ENCODE results near the gene WDFY2.

WDFY2 gene

GRCh38 chr13:51742611-51743010 is 158.3 kb downstream of the WDFY2 start:
- DNase-seq: no peak

- no peak for DNase-seq
Observed at GRCh38 chr13:51745243-51745642, 161.0 kb downstream of the WDFY2 start.

- DNase-seq: no peak
Observed at GRCh38 chr13:51746802-51747201, 162.5 kb downstream of the WDFY2 start.

- DNase-seq: no peak
Observed at GRCh38 chr13:51747438-51748434, 163.5 kb downstream of the WDFY2 start.

GRCh38 chr13:51756651-51757050 is 172.4 kb downstream of the WDFY2 start:
- no peak for DNase-seq

- DNase-seq: no peak
Observed at GRCh38 chr13:51758691-51759090, 174.4 kb downstream of the WDFY2 start.

- no peak for DNase-seq
Observed at GRCh38 chr13:51759240-51759639, 175.0 kb downstream of the WDFY2 start.

- DNase-seq: no peak
Observed at GRCh38 chr13:51760592-51760991, 176.3 kb downstream of the WDFY2 start.

- no peak for DNase-seq
Observed at GRCh38 chr13:51761643-51762350, 177.5 kb downstream of the WDFY2 start.

- no peak for DNase-seq
Observed at GRCh38 chr13:51763486-51763885, 179.2 kb downstream of the WDFY2 start.

- DNase-seq: peak; percentile 36
Observed at GRCh38 chr13:51764184-51765141, 180.2 kb downstream of the WDFY2 start.

- no peak for DNase-seq
Observed at GRCh38 chr13:51765142-51765515, 180.9 kb downstream of the WDFY2 start.

GRCh38 chr13:51767100-51767499 is 182.8 kb downstream of the WDFY2 start:
- DNase-seq: no peak

GRCh38 chr13:51768378-51768921 is 184.2 kb downstream of the WDFY2 start:
- DNase-seq: no peak

- no peak for DNase-seq
Observed at GRCh38 chr13:51768976-51769375, 184.7 kb downstream of the WDFY2 start.

GRCh38 chr13:51769455-51770127 is 185.3 kb downstream of the WDFY2 start:
- DNase-seq: no peak

GRCh38 chr13:51770160-51770559 is 185.9 kb downstream of the WDFY2 start:
- DNase-seq: no peak

GRCh38 chr13:51770681-51771417 is 186.6 kb downstream of the WDFY2 start:
- DNase-seq: no peak

- DNase-seq: no peak
Observed at GRCh38 chr13:51771418-51772104, 187.3 kb downstream of the WDFY2 start.

- DNase-seq: no peak
Observed at GRCh38 chr13:51772105-51772455, 187.8 kb downstream of the WDFY2 start.

GRCh38 chr13:51772781-51773180 is 188.5 kb downstream of the WDFY2 start:
- DNase-seq: no peak

Measured in NCI-H526 treated with DMSO at 0.1 percent for 48 hours (cell line).